ENCODE data around the gene KDM4E. TPM values are rescaled to one million over a fixed set of nuclear protein-coding genes. Genes with fewer than 3 reads are reported as not detected.

Gene KDM4E
- total and polyA plus RNA-seq, 7 donors = not detected

DNA sequence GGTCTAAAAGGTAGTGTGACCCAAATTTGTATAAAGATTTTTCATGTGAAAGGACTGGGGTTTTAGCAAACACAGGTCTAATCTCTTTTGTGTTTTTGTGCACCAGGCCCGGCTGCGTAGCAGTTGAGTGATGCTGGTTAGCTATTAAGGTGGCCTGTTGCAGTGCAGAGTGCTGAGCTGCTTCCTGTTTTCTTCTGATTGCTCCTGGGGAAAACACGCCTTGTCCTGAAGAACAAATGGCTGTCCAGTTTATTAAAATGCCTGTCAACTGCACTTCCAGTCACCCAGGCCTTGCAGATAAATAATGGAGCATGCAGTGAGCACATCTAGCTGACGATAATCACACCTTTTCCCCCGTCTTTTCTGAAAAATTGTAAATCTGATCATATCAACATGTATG, 43.5 kb downstream of the KDM4E start:
- DNase-seq (peak; percentile 64 to 84), ATAC-seq (peak; percentile 84 to 87 (median 86))
- H3K4me3 ChIP-seq = peak overlapping the region; percentile 84
- no peaks in the 10 kb centered on the region for H3K27me3 ChIP-seq (ENCODE audit: insufficient read depth in 3 of 3, low read length in 2 of 3)
- H3K9me3 ChIP-seq = no peaks in the 10 kb centered on the region
- 1 to 3% (median 2%) methylated on average over 5 of the region's 5 CpGs for WGBS, 3 donors
- intact Hi-C loops (cut with DNase I) = loop anchor here (5.0 to 10.0 kb wide), 7 partner anchors 84 to 696 kb away; partner anchors contain the start of genes CWC15 (in 2 of the 2), KDM4D (in 2 of the 2) and SESN3 (in 1 of the 2)
- no peaks in the 10 kb centered on the region for H3K36me3 ChIP-seq (ENCODE audit: insufficient read depth in 1 of 2, low read depth in 1 of 2)
- peaks cover 12% of the 10 kb centered on the region for H3K4me1 ChIP-seq
- TF ChIP-seq, protein P1, sequence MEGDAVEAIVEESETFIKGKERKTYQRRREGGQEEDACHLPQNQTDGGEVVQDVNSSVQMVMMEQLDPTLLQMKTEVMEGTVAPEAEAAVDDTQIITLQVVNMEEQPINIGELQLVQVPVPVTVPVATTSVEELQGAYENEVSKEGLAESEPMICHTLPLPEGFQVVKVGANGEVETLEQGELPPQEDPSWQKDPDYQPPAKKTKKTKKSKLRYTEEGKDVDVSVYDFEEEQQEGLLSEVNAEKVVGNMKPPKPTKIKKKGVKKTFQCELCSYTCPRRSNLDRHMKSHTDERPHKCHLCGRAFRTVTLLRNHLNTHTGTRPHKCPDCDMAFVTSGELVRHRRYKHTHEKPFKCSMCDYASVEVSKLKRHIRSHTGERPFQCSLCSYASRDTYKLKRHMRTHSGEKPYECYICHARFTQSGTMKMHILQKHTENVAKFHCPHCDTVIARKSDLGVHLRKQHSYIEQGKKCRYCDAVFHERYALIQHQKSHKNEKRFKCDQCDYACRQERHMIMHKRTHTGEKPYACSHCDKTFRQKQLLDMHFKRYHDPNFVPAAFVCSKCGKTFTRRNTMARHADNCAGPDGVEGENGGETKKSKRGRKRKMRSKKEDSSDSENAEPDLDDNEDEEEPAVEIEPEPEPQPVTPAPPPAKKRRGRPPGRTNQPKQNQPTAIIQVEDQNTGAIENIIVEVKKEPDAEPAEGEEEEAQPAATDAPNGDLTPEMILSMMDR (IDR thresholded peaks at IDR 0.05) = no peak
- H3K27ac ChIP-seq = peak overlapping the region; percentile 93

DNA sequence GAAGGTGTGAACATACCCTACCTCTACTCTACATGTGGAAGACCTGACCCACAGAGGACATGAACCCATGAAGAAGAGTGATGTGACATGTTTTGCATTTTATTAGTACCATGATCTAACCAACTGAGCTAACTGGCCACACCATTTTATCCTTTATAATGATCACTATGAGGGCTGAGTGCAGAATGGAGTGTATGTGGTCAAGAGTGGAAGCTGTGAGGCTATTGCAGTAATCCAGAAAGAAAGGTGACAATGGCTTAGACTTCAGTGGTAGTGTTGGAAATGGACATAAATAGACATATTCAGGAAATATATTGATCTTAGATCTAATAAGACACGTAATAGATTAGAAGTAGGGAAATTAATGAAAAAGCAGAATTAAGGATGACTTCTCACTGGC, 45.4 kb downstream of the KDM4E start:
- DNase-seq = no peak
- Histone ChIP-seq H3K4me1 (peaks cover 25% of the 10 kb centered on the region), H3K36me3 (ENCODE audit: insufficient read depth in 1 of 2, low read depth in 1 of 2) (no peaks in the 10 kb centered on the region), H3K4me3 (no peak overlapping the region), H3K9me3 (no peaks in the 10 kb centered on the region), H3K27ac (no peak overlapping the region), H3K27me3 (ENCODE audit: insufficient read depth in 3 of 3, low read length in 2 of 3) (no peaks in the 10 kb centered on the region)
- 97 to 100% (median 97%) methylated on average over 1 of the region's 1 CpG for WGBS, 3 donors
- intact Hi-C loops (cut with DNase I) = loop anchor here in 1 of 2 donors (5.0 kb wide), 2 partner anchors 37 to 72 kb away; no protein-coding TSS in a partner anchor
- ATAC-seq = no peak
- TF ChIP-seq, protein P1 (IDR thresholded peaks at IDR 0.05) = no peak

DNA sequence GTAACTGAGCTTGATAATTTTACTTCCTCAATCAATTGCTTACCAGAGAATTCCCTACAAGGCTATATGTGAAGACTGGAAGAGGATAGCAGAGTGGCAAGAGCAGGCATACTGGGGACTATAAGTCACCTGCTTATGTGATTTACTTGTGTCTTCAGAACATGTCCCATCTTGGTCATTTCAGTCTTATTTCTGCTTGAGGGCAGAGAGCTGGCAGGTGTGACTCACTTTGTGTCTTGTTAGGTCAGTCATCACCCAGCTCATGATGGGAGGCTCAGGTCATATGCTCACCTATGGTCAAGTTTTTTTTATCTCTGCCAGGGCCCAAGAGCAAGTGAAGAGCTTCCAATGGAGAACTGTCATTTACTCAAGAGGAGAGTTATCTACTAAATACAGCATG, 47.9 kb downstream of the KDM4E start:
- H3K27me3 ChIP-seq (ENCODE audit: insufficient read depth in 3 of 3, low read length in 2 of 3) = no peaks in the 10 kb centered on the region
- no peak overlapping the region for H3K4me3 ChIP-seq
- no peaks in the 10 kb centered on the region for H3K9me3 ChIP-seq
- no peak overlapping the region for H3K27ac ChIP-seq
- intact Hi-C loops (cut with DNase I) = loop anchor here in 1 of 2 donors (5.0 kb wide), 2 partner anchors 34 to 69 kb away; no protein-coding TSS in a partner anchor
- DNase-seq = no peak
- H3K36me3 ChIP-seq (ENCODE audit: insufficient read depth in 1 of 2, low read depth in 1 of 2) = no peaks in the 10 kb centered on the region
- H3K4me1 ChIP-seq = peaks cover 26% of the 10 kb centered on the region
- TF ChIP-seq, protein P1 (IDR thresholded peaks at IDR 0.05) = no peak
- no peak for ATAC-seq

DNA sequence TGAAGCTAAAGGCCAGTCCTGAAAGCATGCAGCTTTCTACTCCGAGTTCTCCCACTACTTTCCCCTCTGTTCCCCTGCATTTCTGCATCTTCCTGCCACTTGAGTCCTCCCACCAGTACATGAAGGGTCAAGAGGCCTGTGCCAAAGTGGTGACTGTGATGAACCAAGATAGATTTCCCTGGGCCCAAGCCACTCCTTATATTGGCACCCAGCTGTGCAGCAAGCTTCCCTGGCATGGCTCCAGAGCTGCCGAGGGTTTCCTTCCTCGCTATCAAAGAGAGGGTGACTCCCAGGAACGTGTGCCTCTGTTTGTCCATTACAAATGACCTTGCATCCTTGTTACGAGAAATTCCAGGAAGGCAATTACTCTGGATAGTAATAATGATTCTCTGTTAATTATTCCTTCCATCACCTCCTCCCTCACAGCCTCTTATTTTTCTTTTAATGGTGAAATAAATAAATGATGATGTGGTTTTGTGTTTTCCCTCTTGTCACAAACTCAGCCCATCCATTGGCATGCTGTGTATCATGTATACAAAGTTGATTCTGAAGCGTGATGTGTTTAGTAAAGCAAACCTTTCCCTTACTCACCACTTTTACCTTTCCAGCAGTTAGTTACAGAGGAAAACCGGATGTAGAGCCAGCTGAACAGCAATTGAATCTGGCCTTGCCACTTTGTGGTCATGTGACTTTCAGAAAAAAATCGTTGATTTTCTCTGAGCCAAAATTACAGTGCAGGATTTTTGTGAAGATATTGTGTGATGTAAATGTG, 49.9 kb downstream of the KDM4E start:
- H3K9me3 ChIP-seq = no peaks in the 10 kb centered on the region
- peak; percentile 93 to 99 (median 96) for ATAC-seq

More for the DNA sequence above, 49.9 kb downstream of the KDM4E start:
- Histone ChIP-seq H3K4me3 (no peak overlapping the region), H3K4me1 (peaks cover 14% of the 10 kb centered on the region), H3K27ac (peak overlapping the region; percentile 6), H3K36me3 (ENCODE audit: insufficient read depth in 1 of 2, low read depth in 1 of 2) (no peaks in the 10 kb centered on the region), H3K27me3 (ENCODE audit: insufficient read depth in 3 of 3, low read length in 2 of 3) (no peaks in the 10 kb centered on the region)
- TF ChIP-seq, protein P1 (IDR thresholded peaks at IDR 0.05) = no peak
- DNase-seq = peak; percentile 63 to 92
- 14 to 24% (median 23%) methylated on average over 8 of the region's 8 CpGs for WGBS, 3 donors
- intact Hi-C loops (cut with DNase I) = loop anchor here (2.0 to 5.0 kb wide), 3 partner anchors 14 to 67 kb away; partner anchors contain the start of gene ENDOD1 (in 1 of the 2)

Measured in psoas muscle (tissue), 8 donors.